Left lung (tissue), 10 donors: ENCODE measurements around the gene VSIG10L. TPM values are rescaled to one million over a fixed set of nuclear protein-coding genes. Genes with fewer than 3 reads are reported as not detected.

ENCODE experiments used
- ATAC-seq: fragments of 200-7000 bp; cut with Tn5 transposase; one replicate; pipeline ENCODE4 v1.9.1; 2020; ENCODE audit warnings: moderate library complexity
- DNase-seq, 4 donors: peaks; one replicate each; pipeline ENCODE4 v3.0.0-alpha.2; 2013 to 2020
- H3K27ac ChIP-seq, 2 donors: fragments of 200-600 bp; sonication (generic) in 1 of 2; one replicate each; pipeline versions ENCODE4 v1.5.0 to v1.8.0; 2020 to 2021
- H3K27me3 ChIP-seq, 2 donors: fragments of 200-600 bp; sonication (generic) in 1 of 2; one replicate each; pipeline versions ENCODE4 v1.5.0 to v1.8.0; 2020 to 2021
- H3K36me3 ChIP-seq, 2 donors: fragments of 200-600 bp; sonication (generic) in 1 of 2; one replicate each; pipeline versions ENCODE4 v1.5.0 to v1.8.0; 2020 to 2021
- H3K4me1 ChIP-seq, 2 donors: fragments of 200-600 bp; one replicate each; pipeline ENCODE4 v1.8.0; 2021
- H3K4me3 ChIP-seq, 2 donors: fragments of 200-600 bp; sonication (generic) in 1 of 2; one replicate each; pipeline versions ENCODE4 v1.5.0 to v1.8.0; 2020 to 2021; ENCODE audit warnings: mild to moderate bottlenecking in 1 of 2
- H3K9me3 ChIP-seq, 2 donors: fragments of 200-600 bp; sonication (generic) in 1 of 2; one replicate each; pipeline versions ENCODE4 v1.5.0 to v1.8.0; 2020 to 2021
- CTCF ChIP-seq, 2 donors: fragments of 200-600 bp; sonication (generic) in 1 of 2; IDR thresholded peaks; one replicate each; pipeline versions ENCODE4 v1.5.0 to v1.8.0; 2021; ENCODE audit warnings: antibody characterized with exemption in 2 of 2
- intact Hi-C, 2 donors: fragments of 100-400 bp; cut with DNase I; formaldehyde crosslinking; loops; one replicate each; pipeline versions ENCODE4 v1.11.2 to v1.14.2; 2022
- polyA plus RNA-seq, 6 donors: library from polyadenylated mRNA; unstranded; fragments of 120-200 nt; gene quantifications; one replicate each; pipeline ENCODE4 v1.2.1, GENCODE V29; 2013; ENCODE audit not compliant: insufficient read length in 6 of 6
- total RNA-seq, 2 donors: library from RNA; stranded (reverse); fragmentation: NEBNext Ultra II Directional; extraction: Animal tissue kit (Norgen Biotek cat#: 25700); gene quantifications; one replicate each; pipeline ENCODE4 v1.2.1, GENCODE V29; 2021
- donor health status: DM: no; HTN: yes; CAD: no.
- donor health status: DM: no; HTN: no; CAD: no.

Gene VSIG10L
- total and polyA plus RNA-seq, 8 donors = 3.5 to 5.2 (median 3.7) TPM

- peak within 1 kb of the TSS; percentile 52 to 65 for H3K4me3 ChIP-seq
- peaks cover 0 to 54% of the 10 kb centered on the region in 2 donors for H3K4me1 ChIP-seq
- no peaks in the 10 kb centered on the region for H3K27me3 ChIP-seq
- no peaks in the 10 kb centered on the region for H3K36me3 ChIP-seq
- ATAC-seq = no peak
- intact Hi-C loops = no loop called here
- peak within 1 kb of the TSS; percentile 95 for H3K27ac ChIP-seq
- TF ChIP-seq CTCF (IDR thresholded peaks at IDR 0.05) = no peak
- no peaks in the 10 kb centered on the region for H3K9me3 ChIP-seq
- peak in 1 of 4 donors; percentile 27 for DNase-seq
Observed at GRCh38 chr19:51365965-51366388, 24.0 kb upstream of the VSIG10L start, which contains the start of gene ETFB. Gene ETFB, minus strand, starts transcription at chr19:51366388. Its CDS starts 62 bp downstream, at chr19:51366326.

GRCh38 chr19:51365211-51365964, 23.4 kb upstream of the VSIG10L start:
- intact Hi-C loops = no loop called here
- TF ChIP-seq CTCF (IDR thresholded peaks at IDR 0.05) = no peak
- Histone ChIP-seq H3K36me3 (no peaks in the 10 kb centered on the region), H3K9me3 (no peaks in the 10 kb centered on the region), H3K4me3 (peak overlapping the region; percentile 52 to 65), H3K27ac (peak overlapping the region; percentile 95), H3K4me1 (peaks cover 0 to 48% of the 10 kb centered on the region in 2 donors), H3K27me3 (no peaks in the 10 kb centered on the region)
- ATAC-seq (peak; percentile 6), DNase-seq (peak in 1 of 4 donors; percentile 29)

GRCh38 chr19:51364200-51365106, 22.5 kb upstream of the VSIG10L start:
- no peak for TF ChIP-seq CTCF (IDR thresholded peaks at IDR 0.05)
- Histone ChIP-seq H3K4me3 (no peak overlapping the region), H3K27ac (no peak overlapping the region), H3K4me1 (peaks cover 0 to 45% of the 10 kb centered on the region in 2 donors), H3K27me3 (no peaks in the 10 kb centered on the region), H3K9me3 (no peaks in the 10 kb centered on the region), H3K36me3 (no peaks in the 10 kb centered on the region)
- ATAC-seq (no peak), DNase-seq (no peak)
- intact Hi-C loops = no loop called here

- no peak for TF ChIP-seq CTCF (IDR thresholded peaks at IDR 0.05)
- ATAC-seq (no peak), DNase-seq (no peak)
- Histone ChIP-seq H3K9me3 (no peaks in the 10 kb centered on the region), H3K36me3 (no peaks in the 10 kb centered on the region), H3K4me3 (no peak overlapping the region), H3K27me3 (no peaks in the 10 kb centered on the region), H3K27ac (no peak overlapping the region), H3K4me1 (peaks cover 0 to 36% of the 10 kb centered on the region in 2 donors)
- intact Hi-C loops = no loop called here
Observed at GRCh38 chr19:51361239-51361638, 19.3 kb upstream of the VSIG10L start.

GRCh38 chr19:51359294-51359693, 17.4 kb upstream of the VSIG10L start:
- intact Hi-C loops = no loop called here

More at GRCh38 chr19:51359294-51359693, 17.4 kb upstream of the VSIG10L start:
- H3K36me3 ChIP-seq = no peaks in the 10 kb centered on the region
- ATAC-seq (peak; percentile 44), DNase-seq (peak in 1 of 4 donors; percentile 57)
- H3K27me3 ChIP-seq = no peaks in the 10 kb centered on the region
- peaks cover 0 to 20% of the 10 kb centered on the region in 2 donors for H3K4me1 ChIP-seq
- no peak overlapping the region for H3K27ac ChIP-seq
- H3K9me3 ChIP-seq = no peaks in the 10 kb centered on the region
- no peak for TF ChIP-seq CTCF (IDR thresholded peaks at IDR 0.05)
- no peak overlapping the region for H3K4me3 ChIP-seq
